Uterus (tissue), 4 donors: Measurements from ENCODE around the gene OAT. TPM values are rescaled to one million over a fixed set of nuclear protein-coding genes. Genes with fewer than 3 reads are reported as not detected.

ENCODE experiments used
- DNase-seq, 2 donors: peaks; one replicate each; pipeline ENCODE4 v3.0.0-alpha.2; 2019 to 2020
- H3K27ac ChIP-seq, 2 donors: fragments of 200-600 bp; sonication (generic); 1 replicate in 1 of 2; 2 replicates in 1 of 2; pipeline ENCODE4 v1.5.1; 2016 to 2018
- H3K27me3 ChIP-seq, 2 donors: fragments of 200-600 bp; sonication (generic); one replicate each; pipeline ENCODE4 v1.5.1; 2018 to 2019; ENCODE audit warnings: control low read depth in 1 of 2
- H3K36me3 ChIP-seq, 2 donors: fragments of 200-600 bp; sonication (generic); one replicate each; pipeline ENCODE4 v1.5.1; 2019; ENCODE audit warnings: control low read depth in 1 of 2
- H3K4me1 ChIP-seq, 2 donors: fragments of 200-600 bp; sonication (generic); one replicate each; pipeline ENCODE4 v1.5.1; 2018 to 2019; ENCODE audit warnings: control low read depth in 1 of 2
- H3K4me3 ChIP-seq, 2 donors: fragments of 200-600 bp; sonication (generic); 1 replicate in 1 of 2; 2 replicates in 1 of 2; pipeline ENCODE4 v1.5.1; 2018 to 2019; ENCODE audit warnings: mild to moderate bottlenecking in 1 of 2
- H3K9me3 ChIP-seq, 2 donors: fragments of 200-600 bp; sonication (generic); one replicate each; pipeline ENCODE4 v1.5.1; 2019; ENCODE audit warnings: control low read depth in 1 of 2
- CTCF ChIP-seq, 4 experiments: fragments of 200-600 bp in 2 of 4; fragments of 450-650 bp in 2 of 4; sonication (generic) in 2 of 4; IDR thresholded peaks; one replicate each; pipeline ENCODE4 v1.5.1; 2016 to 2019; ENCODE audit warnings: antibody characterized with exemption in 4 of 4, mild to moderate bottlenecking in 2 of 4, moderate library complexity in 1 of 4
- POLR2A ChIP-seq, 2 donors: fragments of 450-650 bp; IDR thresholded peaks; one replicate each; pipeline ENCODE4 v1.6.1; 2016; ENCODE audit warnings: antibody characterized with exemption in 2 of 2, mild to moderate bottlenecking in 1 of 2, moderate library complexity in 1 of 2
- intact Hi-C: fragments of 100-400 bp; cut with DNase I; formaldehyde crosslinking; loops from one replicate; pipeline ENCODE4 v1.15.1; 2023; ENCODE audit warnings: low total_unique reads
- total RNA-seq, 4 donors: library from RNA; depleted of rRNA in 3 of 4; stranded (reverse); fragments of >200 nt in 3 of 4; gene quantifications; one replicate each; pipeline versions ENCODE4 v1.1.0 to v1.2.4, GENCODE V29; 2014 to 2023
- donor health status: DM: yes; HTN: yes; CAD: no.

Gene OAT
- total RNA-seq, 4 donors from 2014 or later: 75.3 to 175 (median 97.6) TPM

- DNase-seq: no peak
- intact Hi-C loops: no loop called here
Measured at GRCh38 chr10:124350806-124351205, 67.9 kb downstream of the OAT start.

GRCh38 chr10:124349996-124350280 is 68.8 kb downstream of the OAT start:
- intact Hi-C loops: no loop called here

More at GRCh38 chr10:124350806-124351205, 67.9 kb downstream of the OAT start:
- Histone ChIP-seq H3K4me3 (no peak overlapping the region), H3K36me3 (no peaks in the 10 kb centered on the region), H3K9me3 (no peaks in the 10 kb centered on the region), H3K4me1 (no peaks in the 10 kb centered on the region), H3K27ac (no peak overlapping the region), H3K27me3 (no peaks in the 10 kb centered on the region)
- no peak for TF ChIP-seq CTCF (IDR thresholded peaks at IDR 0.05)
- no peak for TF ChIP-seq POLR2A (IDR thresholded peaks at IDR 0.05)

GRCh38 chr10:124349231-124349995 is 69.3 kb downstream of the OAT start:
- H3K4me1 ChIP-seq: no peaks in the 10 kb centered on the region

More at GRCh38 chr10:124349996-124350280, 68.8 kb downstream of the OAT start:
- no peak overlapping the region for H3K4me3 ChIP-seq
- no peaks in the 10 kb centered on the region for H3K36me3 ChIP-seq
- DNase-seq: no peak
- no peak for TF ChIP-seq POLR2A (IDR thresholded peaks at IDR 0.05)
- TF ChIP-seq CTCF (IDR thresholded peaks at IDR 0.05): no peak
- H3K4me1 ChIP-seq: no peaks in the 10 kb centered on the region
- H3K9me3 ChIP-seq: no peaks in the 10 kb centered on the region
- no peaks in the 10 kb centered on the region for H3K27me3 ChIP-seq
- H3K27ac ChIP-seq: no peak overlapping the region

GRCh38 chr10:124348801-124349200 is 69.9 kb downstream of the OAT start:
- no peak for DNase-seq
- Histone ChIP-seq H3K4me3 (no peak overlapping the region), H3K4me1 (no peaks in the 10 kb centered on the region), H3K27me3 (no peaks in the 10 kb centered on the region), H3K36me3 (no peaks in the 10 kb centered on the region), H3K9me3 (no peaks in the 10 kb centered on the region), H3K27ac (no peak overlapping the region)
- TF ChIP-seq POLR2A (IDR thresholded peaks at IDR 0.05): no peak
- no peak for TF ChIP-seq CTCF (IDR thresholded peaks at IDR 0.05)
- intact Hi-C loops: no loop called here

More at GRCh38 chr10:124349231-124349995, 69.3 kb downstream of the OAT start:
- Histone ChIP-seq H3K27ac (no peak overlapping the region), H3K27me3 (no peaks in the 10 kb centered on the region), H3K36me3 (no peaks in the 10 kb centered on the region), H3K4me3 (no peak overlapping the region), H3K9me3 (no peaks in the 10 kb centered on the region)
- intact Hi-C loops: no loop called here
- TF ChIP-seq POLR2A (IDR thresholded peaks at IDR 0.05) (no peak), CTCF (IDR thresholded peaks at IDR 0.05) (no peak)
- DNase-seq: no peak

- H3K9me3 ChIP-seq: no peaks in the 10 kb centered on the region
- H3K4me1 ChIP-seq: no peaks in the 10 kb centered on the region
- no peak overlapping the region for H3K27ac ChIP-seq
- H3K4me3 ChIP-seq: no peak overlapping the region
- H3K36me3 ChIP-seq: no peaks in the 10 kb centered on the region
- intact Hi-C loops: no loop called here
- DNase-seq: no peak
- no peaks in the 10 kb centered on the region for H3K27me3 ChIP-seq
- no peak for TF ChIP-seq CTCF (IDR thresholded peaks at IDR 0.05)
- no peak for TF ChIP-seq POLR2A (IDR thresholded peaks at IDR 0.05)
Measured at GRCh38 chr10:124347956-124348355, 70.8 kb downstream of the OAT start.

Other genes with a start within 250 kb of the OAT start
- gene NKX1-2, start 31.1 kb upstream of the OAT start, total RNA-seq: not detected
- 10 to 100 TPM in 2 of 4 donors, under 1 TPM in 1, not detected in 1; 0.51 to 23.2 (median 15.3) TPM for gene LHPP, start 42.9 kb upstream of the OAT start, total RNA-seq